AG10803 (cell line): ENCODE data around the gene VPS13A.
A peak's percentile ranks its signal among the peaks of the same experiment; 100 is the strongest.

Experiments used
- DNase-seq: peaks from one replicate; pipeline ENCODE4 v3.0.0; 2010; ENCODE audit warnings: low read depth
- H3K4me3 ChIP-seq: 2 replicates; pipeline ENCODE4 v1.5.1; 2011; ENCODE audit warnings: mild to moderate bottlenecking, low read length, control low read depth
- CTCF ChIP-seq: conservative IDR thresholded peaks from 2 replicates; pipeline ENCODE4 v1.5.1; 2011; ENCODE audit warnings: mild to moderate bottlenecking, low read length, control low read depth, inconsistent platforms

Gene VPS13A

GRCh38 chr9:77462066-77462465 lies 284.7 kb downstream of the VPS13A start:
- TF ChIP-seq CTCF, result no peak
- no peak overlapping the region for H3K4me3 ChIP-seq
- no peak for DNase-seq

GRCh38 chr9:77463151-77463550 lies 285.8 kb downstream of the VPS13A start:
- no peak for DNase-seq
- TF ChIP-seq CTCF, result no peak
- H3K4me3 ChIP-seq, result no peak overlapping the region

- no peak for DNase-seq
- no peak for TF ChIP-seq CTCF
These were observed 287.3 kb downstream of the VPS13A start for GRCh38 chr9:77464661-77465060.

DNA sequence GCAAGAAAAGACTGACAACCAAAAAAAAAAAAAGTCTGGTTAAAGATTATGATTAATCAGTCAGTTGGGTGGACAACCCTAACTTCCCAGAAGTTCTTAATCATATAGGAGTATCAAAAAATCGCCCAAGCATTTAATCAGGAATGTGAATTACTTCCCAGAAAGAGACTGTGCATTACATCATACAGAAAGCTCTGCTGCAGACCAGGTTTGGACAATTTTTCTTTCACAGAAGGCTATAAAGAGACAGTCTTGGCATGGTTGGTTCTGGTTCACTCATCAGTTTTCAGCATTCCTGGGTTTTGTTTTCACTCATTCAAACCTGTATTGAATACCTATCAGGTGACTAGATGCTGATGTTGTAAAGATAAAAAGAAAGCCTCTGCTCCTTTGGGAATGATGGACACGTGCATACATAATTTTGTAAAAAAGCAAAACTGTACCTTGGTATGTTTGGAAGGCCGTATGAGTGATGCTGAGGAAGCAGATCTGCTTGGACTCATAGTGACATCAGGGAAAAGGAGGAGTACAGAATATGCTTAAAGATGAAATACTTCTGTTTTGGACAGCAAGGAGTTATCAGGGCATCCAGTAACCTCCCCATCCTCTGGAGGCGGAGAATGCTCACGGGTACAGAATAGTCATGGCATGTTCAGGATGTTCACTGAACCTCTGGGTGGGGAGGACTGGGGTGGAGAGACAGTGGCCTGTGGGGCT lies 292.3 kb downstream of the VPS13A start:
- H3K4me3 ChIP-seq, result no peak overlapping the region
- DNase-seq, result peak; percentile 80
- TF ChIP-seq CTCF, result no peak

More at GRCh38 chr9:77464661-77465060, 287.3 kb downstream of the VPS13A start:
- no peak overlapping the region for H3K4me3 ChIP-seq
